SIG-M5 (cell line): ENCODE data around the gene ANKRD28.

Experiments used
- DNase-seq: peaks from one replicate; lab custom pipeline; 2025; lab: John Stamatoyannopoulos, UW

The ANKRD28 gene

DNA sequence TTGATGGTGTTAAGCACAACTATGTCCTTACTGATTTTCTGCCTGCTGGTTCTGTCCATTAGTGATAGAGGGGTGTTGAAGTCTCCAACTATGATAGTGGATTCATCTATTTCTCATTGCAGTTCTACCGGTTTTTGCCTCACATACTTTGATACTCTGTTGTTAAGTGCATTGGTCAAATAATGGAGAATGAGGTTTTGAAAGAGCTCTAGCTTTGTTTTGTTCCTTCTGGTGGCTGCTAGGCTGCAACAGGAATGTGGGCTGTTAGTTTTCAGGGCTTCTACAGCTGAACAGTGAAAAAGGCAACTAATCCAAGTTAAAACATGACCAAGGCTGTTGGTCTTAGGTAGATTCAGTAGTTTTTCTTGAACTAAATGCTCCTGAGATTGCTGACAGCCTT, 133.6 kb downstream of the ANKRD28 start:
- DNase-seq = no peak

DNA sequence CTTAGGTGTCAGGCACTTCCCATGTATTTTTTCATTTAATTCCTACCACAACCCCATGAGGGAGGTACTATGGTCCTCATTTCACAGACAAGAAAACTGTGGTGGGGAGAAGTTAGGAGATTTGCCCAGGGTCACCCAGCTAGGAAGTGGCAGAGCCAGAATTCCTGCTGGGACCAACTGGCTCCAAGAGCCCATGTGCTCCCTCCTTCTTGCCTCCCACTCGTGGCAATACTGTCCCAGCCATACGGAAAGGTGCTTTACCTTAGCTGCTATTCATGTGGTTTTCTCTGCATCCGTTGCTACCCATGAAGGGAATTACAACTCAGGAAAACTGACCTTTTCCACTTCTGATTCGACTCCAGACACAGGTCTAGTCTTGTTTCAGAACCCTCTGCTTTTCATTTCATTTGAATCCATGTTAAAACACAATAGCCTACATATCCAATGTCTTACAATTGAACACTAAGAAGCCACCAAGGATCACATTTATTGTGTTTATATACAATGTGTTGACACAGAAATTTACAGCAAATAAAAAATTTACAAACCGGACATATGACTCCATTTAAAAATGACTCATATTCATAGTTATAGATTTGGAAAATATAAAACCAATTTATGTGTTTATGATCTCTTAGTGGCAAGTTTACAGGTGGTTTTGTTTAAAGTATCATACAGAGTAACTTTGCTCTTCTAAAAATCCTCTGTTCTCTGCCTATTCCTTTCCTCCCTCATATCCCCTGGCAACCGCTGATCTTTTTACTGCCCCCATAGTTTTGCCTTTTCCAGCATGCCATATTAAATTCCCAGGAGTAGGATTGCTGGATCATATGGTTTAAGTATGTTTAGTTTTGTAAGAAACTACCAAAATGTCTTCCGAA, 137.5 kb downstream of the ANKRD28 start:
- no peak for DNase-seq

DNA sequence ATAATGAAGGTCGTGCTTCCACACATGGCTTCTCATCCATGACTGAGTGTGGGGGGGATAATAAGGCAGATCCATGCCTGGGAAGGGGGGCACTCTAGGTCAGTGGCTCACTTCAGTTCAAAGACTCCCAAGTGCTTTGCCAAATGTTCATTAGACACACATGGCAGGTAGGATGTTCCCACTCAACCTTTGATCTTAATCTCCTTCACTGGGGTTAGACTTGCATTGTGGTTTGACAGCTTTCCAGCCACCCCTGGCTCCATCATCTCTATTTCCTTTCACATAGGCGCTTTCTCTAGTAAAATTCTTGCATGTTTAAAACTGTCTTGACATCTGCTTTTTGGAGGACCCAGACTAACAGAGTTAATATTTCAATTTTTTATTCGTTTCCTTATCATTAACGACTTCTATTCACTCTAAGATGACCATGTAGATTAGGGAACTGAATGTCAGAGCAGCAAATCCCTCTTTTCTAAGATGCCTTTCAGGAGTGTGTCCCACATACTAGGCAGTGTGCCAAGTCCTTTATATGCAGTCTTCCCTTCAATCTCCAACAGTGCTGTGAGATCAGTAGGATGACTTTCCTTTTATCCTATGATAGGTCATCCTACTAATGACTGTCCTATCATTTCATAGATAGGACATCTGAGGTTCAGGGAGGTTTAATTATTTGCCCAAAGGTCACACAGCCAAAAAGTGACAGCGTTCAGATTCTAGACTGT, 138.4 kb downstream of the ANKRD28 start:
- DNase-seq = no peak

DNA sequence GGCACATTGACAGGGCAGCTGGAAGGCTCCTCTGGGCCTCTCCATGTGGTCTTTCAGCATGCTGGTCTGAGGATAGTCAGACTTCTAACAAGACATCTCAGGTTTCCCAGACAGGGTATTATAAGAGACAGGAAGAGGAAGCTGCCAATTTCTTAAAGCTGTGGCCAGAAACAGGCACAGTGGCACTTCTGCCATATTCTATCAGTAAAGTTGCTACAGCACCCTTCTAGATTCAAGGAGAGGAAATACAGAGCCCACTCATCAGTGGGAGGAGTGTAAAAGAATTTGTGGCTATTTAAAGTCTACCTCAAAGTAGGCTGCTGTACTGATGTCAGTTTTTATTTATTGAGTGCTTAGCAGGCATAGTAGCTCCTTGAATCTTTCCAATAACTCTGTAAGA, 140.8 kb downstream of the ANKRD28 start:
- DNase-seq = no peak

DNA sequence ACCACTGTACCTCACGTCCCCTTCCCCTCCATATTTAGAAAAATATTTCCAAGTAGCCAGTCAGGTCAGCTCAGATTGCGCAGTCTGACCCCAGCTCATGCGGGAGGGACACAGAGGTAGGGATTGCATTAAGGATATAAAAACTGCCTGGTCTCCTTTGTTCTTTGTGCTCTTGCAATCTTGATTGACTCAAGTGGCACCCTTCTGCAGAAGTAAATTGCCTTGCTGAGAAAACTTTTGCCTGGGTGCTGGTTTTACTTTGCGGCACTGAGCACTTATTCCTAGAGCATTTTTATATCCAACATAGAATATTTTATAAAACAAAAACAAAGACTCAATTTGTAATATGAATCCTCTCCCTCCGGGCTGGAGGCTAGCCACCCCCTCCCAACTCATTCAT, 141.4 kb downstream of the ANKRD28 start:
- DNase-seq = no peak

DNA sequence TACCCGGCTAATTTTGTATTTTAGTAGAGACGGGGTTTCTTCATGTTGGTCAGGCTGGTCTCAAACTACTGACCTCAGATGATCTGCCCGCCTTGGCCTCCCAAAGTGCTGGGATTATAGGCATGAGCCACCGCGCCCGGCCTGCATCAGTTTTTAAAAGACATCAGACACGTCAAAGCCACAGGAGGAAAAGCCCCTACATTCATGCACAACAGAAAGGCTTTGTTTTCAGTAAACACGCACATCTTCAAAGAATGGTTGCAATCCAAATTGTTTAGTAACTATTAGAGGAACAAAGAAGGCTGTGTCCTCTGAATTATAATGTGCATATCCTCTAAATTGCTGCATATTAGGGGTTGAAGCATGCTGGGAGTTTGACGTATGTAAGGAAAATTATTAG, 142.9 kb downstream of the ANKRD28 start:
- DNase-seq = no peak

DNA sequence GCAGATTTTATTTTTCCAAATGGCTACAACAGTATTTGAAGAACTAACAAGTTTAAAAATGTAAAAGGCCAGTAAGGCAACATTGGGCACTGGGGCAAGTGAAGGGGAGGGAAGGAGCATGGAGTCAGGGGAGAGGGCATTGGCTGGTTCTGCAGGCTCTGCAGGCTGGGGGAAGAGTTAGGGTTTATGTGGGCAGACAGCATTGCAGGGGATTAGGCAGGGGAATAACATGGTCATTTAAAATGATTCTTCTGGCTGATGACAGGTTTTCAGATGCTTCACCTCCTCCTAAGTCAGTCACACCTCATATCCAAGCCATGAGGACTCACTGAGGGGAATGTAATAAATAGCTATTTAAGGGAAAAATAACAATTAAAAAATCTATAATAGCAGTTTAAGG, 143.7 kb downstream of the ANKRD28 start:
- DNase-seq = no peak

DNA sequence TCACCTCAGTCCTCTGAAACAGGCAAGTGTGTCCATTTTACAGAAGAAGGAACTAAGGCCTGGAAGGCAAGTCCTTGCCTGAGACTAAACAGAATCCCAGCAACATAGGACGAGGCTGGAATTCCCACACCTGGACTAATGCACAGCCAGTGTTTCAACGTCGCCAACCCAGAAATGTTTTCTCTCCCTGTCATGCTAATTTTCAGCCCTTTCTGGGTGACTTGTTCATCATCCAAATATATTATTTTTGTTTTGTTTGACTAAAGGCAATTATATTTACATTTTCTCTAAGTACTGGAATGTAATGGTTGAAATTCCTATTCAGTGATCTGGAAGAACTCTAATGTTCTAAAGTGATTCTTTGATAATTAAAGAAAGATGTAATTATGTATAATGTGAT, 144.5 kb downstream of the ANKRD28 start:
- DNase-seq = no peak

DNA sequence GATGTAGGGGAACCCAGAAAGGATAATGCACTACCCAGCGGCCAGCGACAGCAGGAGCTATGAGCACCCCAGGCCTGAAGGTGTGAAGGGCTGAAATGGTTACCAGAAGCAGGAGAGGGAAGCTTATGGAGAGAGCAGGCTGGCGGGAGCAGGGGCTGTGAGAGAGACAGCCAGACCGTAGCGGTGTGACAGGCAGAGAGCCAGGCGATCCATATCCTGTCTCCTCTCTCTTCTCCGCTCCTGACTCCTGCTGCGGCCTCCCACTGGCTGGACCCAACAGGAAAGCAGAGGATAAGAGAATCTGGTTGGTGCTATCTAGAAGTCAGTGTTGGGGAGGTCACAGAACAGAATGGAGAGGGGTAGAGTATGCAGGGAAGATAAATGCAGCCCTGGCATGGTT, 146.4 kb downstream of the ANKRD28 start:
- DNase-seq = no peak

DNA sequence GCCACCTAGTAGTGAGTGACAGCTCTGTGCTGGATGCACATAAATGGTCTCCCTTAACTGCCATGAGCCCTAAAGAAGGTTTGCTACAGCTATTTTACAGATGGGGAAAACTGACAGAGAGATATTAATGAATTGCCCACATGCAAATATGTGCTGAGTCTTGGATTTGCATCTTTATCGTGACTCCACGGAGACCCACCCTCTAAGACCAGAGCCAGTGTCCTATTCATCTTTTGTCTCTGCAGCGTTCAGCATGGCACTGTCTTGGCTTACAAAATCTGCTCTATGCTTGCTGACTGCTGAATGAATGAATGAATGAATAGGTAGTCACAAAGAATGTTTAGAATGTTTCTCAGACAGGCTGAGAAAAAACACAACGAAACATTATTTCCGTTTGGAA, 147.9 kb downstream of the ANKRD28 start:
- no peak for DNase-seq

DNA sequence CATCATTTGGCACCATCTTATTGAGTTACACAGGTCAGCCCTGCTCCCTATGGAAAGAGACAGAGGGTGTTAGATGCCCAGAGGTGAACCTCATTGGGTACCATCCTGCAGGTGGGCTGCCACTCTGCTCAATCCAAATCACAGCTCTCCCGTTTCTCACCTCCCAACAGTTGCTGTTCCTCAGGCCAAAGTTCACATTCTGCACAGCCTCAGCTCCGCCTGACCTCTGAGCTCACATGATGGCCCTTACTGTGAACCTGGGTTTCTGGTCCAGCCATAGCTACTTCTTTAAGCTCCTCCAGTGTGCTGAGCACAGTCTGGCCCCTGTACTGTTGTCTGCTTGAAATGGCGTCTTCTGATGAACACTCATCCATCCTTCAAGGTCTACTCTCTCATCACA, 148.4 kb downstream of the ANKRD28 start:
- no peak for DNase-seq

DNA sequence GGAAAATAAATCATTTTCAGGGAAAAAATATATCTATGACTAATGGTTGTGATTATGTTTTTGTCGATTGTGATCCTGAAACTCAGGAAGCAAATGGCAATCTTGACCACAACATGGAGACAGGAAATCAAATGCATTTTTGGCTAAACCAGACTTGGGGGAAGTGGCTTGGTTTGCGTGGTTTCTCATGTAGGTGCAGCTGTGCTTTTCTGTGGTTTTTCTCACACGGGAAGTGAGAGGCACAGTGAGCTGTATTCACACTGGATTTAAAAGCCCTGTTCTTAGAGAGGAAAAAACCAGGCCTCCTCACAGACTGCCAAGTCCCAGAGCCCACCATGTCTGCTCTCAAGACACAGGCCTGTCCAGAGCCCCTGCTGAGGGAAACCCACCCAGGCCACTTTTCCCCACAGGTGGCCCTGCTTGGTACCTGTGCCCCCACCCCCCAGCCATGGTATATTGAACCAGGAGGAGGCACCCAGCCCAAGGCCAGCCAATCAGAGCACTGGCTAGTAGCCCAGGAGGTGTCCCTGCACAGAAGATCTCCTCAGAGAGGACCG, 150.1 kb downstream of the ANKRD28 start:
- DNase-seq = peak; percentile 61

DNA sequence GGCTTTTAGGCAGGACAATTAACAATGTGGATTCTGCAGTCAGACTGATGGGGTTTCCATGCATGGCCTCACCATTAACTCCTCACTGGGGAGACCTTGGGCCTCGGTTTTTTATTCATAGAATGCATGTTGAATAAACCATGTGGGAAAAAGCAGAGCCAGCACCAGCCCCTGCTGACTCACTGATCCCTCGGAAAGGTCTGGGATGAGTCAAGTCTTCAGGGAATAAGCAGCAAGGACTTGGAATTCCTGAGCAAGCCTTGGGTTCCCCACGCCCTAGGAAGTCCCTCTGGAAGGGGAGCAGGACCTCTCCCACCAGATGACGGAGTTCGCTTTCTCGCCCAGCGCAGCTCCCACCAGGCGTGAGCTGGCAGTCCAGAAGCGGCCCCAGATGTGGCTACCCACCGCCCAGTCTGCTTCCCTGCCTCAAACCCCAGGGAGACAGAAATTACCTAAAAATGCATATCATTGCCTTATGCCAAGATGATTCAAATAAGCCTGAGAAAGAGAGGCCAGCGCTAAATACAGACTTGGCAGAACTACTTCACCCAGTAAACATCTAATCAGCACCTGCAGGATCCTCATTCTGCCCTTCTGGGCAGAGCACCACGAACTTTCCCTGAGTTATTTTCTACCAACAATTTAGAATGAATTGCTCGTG, 150.8 kb downstream of the ANKRD28 start:
- no peak for DNase-seq

DNA sequence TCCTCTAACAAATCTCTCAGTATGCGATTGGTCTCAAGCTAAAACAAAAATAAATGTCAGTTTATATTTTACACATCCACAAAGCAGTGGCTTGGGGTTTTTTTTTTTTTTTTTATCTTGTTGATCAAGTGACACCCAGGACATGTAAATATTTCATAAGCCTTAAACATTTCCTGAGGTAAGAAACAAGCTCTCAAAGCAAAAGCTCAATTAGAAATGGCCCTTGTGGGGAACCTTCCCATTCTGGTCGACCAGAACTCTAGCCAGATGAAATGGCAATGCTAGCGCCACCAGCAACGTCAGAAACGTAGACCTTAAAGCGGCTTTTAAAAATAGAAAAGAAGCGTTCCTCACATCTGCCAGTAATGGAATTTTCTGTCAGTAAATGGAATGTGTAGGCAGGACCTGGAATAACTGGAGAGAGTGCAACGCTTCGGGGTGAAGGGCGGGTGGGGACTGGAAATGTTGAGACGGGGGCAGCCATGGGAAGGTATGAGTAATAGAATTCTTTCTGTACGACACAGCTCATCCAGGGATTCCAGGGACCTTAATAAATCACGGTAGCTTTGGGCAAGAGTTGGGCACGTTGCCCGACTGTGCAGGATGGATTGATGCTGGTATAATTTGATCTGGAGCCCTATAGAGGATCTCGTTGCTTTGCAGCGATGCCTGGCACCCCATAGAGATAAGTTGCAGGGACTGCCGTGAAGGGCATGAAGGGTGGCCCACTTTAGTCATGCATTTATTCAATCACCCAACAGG, 151.9 kb downstream of the ANKRD28 start:
- DNase-seq = no peak

DNA sequence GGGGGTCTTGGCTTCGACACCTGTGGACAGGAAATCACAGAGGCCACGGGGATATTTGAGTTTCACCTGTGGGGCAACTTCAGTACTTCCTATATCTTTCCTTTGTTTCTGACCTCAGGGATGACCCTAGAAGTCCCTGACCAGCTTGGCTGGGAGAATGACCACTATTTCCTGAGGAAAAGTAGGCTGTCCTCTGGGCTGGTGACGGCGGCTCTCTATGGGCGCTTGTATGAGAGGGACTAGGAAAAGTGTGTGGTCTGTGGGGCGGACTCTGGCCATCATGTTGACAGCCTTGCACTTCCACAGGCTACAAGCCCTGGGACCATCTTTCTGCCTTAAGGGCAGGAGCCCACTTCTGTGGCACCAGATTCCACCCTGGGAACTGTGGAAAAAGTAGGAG, 152.5 kb downstream of the ANKRD28 start:
- no peak for DNase-seq

DNA sequence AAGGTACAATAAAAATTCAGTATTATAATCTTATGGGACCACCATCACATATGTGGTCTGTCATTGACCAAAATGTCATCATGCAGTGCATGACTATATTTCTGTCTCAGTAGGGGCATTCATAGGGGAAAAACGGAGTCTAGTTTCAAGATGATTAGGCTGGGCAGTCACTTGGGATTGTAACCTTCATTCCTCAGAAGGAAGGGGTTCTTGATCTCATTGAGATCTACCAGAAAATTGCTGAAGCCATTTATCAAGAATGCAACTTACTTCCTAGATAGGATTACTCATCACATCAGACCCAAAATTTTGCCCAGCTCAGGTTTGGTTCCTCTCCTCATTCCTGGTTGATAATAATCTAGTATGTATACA, 158.9 kb downstream of the ANKRD28 start:
- no peak for DNase-seq

DNA sequence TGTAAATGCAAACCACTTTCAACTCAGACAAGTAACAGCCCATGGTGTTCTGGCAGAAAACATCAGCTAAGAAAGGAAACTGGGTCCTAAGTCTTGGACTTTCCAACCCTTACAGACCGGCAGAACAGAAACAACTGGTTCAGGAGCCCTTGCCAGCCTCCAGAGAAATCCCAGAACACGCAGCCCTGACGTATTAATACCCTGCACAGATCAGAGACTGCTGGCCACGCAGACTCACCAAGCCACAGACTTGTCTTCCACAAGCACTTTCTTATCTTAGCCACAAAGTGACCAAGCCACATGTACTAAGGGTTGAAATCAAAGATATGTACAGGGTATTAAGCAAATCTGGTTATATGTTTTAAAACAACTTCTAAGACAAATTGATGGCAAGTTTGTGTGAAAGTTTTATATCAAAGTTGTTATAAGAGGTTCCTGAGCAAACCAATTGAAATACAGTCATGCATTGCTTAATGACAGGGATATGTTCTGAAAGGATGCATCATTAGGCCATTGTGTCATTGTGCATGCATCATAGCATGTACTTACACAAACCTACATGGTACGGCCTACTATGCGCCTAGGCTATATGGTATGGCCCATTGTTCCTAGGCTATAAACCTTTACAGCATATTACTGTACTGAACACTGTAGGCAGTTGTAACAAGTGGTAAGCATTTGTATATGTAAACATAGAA, 159.4 kb downstream of the ANKRD28 start:
- DNase-seq = no peak

DNA sequence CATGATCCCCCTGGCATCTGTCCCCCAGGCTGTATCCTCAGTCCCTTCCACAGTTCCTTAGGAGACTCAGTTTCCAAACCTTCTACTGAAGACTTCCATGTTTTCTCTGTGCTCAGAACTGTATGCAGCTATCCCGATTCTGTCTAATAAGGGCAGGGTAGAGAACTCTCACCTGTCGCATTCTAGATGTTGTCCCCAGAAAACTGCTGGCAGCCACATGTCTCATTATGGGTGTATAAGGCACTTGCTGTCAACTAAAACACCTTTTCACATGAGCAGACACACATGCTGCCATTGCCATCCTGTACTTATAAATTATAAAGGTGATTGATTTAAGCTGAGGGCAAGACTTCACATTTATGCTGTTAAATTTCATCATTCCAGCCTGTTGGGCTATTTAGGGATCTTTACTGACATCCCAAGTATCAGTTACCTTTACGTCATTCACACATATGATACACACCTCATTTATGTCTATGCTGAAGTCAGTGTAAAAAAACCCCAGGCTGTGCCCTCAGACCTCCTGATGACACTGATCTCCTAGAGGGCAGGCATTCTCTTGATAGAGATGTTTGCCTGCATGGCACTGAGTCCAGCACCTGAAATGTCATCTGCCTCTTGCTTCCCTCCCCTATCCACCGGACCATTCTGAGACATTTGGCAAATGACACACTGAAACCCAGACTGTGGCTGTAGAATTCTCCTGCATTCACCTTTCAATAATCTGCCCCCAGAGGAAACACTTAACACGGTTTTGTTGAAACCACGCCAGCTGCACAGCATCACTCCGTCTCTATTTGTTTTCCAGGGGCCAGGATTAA, 160.4 kb downstream of the ANKRD28 start:
- DNase-seq = no peak

DNA sequence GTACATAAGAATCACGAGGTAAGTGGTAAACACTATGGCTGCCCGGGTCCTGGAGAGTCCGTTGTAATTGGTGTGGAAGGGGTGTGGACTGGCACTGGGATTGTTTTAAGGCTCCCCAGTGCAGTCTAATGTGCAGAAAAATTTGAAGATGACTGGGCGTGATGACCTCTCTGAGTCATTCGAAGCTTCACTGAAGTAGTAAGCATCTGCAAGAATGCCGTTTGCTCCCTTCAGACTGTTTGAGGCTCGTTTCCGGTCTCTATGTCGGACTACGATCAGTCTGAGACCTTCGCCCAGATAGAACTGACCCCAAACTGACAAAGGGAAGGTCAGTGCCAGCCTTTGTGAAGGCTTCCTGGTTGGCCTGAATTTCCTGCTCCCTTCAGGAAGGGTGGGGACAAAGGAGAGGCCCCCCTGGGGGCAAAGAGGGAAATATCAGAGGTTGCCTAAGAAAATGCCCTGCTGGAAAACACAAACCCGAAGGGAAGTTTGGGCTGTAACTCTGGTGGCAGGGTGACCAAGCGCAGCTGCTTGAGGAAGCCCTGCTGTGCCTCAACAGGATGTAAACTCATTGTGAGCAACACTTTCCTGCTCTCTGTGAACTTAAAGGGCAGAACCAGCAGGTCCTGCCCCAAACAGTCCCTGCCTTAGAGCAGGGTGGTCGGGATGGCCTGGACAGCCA, 161.6 kb downstream of the ANKRD28 start:
- DNase-seq = no peak

DNA sequence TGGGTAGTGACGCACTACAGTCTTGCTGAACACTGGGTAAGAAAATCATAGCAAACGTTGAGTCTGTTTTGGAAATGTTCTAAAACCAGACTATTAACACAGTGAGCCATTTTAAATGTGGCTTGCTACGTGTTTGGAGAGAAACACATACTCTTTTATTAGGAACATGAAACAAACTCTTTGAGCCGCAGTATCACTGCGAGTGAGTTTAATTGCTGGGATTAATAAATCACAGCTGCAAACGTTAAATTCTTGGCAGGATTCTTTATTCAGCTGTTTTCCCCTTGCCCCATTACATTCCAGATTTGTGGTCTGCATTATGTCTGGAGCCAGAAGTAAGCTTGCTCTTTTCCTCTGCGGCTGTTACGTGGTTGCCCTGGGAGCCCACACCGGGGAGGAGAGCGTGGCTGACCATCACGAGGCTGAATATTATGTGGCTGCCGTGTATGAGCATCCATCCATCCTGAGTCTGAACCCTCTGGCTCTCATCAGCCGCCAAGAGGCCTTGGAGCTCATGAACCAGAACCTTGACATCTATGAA, 162.6 kb downstream of the ANKRD28 start:
- no peak for DNase-seq
